Measurements from ENCODE around the gene ODAD3.
"Not testable (repeated sequence)": the region's sequence is repeated elsewhere in the genome, so short reads cannot be mapped to it uniquely, and the experiment has no call there.

The ODAD3 gene

GRCh38 chr19:11405846-11406643 lies 28.9 kb downstream of the ODAD3 start:
- no peak for DNase-seq (ENCODE audit: low read depth)

- DNase-seq (ENCODE audit: low read depth), result no peak
Measured at GRCh38 chr19:11404588-11405222, 30.2 kb downstream of the ODAD3 start.

GRCh38 chr19:11401808-11402543 lies 32.9 kb downstream of the ODAD3 start:
- no peak for DNase-seq (ENCODE audit: low read depth)

GRCh38 chr19:11400798-11401197 lies 34.1 kb downstream of the ODAD3 start:
- DNase-seq (ENCODE audit: low read depth), result no peak

GRCh38 chr19:11399667-11400066 lies 35.3 kb downstream of the ODAD3 start:
- DNase-seq (ENCODE audit: low read depth), result no peak

- DNase-seq (ENCODE audit: low read depth), result no peak
Measured at GRCh38 chr19:11397089-11397610, 37.8 kb downstream of the ODAD3 start.

- no peak for DNase-seq (ENCODE audit: low read depth)
Measured at GRCh38 chr19:11390933-11391680, 43.8 kb downstream of the ODAD3 start.

GRCh38 chr19:11390359-11390758 lies 44.6 kb downstream of the ODAD3 start:
- no peak for DNase-seq (ENCODE audit: low read depth)

- DNase-seq (ENCODE audit: low read depth), result no peak
Measured at GRCh38 chr19:11387162-11388034, 47.5 kb downstream of the ODAD3 start.

- DNase-seq (ENCODE audit: low read depth), result no peak
Measured at GRCh38 chr19:11384778-11385129, 50.2 kb downstream of the ODAD3 start.

GRCh38 chr19:11383706-11384048 lies 51.2 kb downstream of the ODAD3 start:
- no peak for DNase-seq (ENCODE audit: low read depth)

GRCh38 chr19:11382898-11383705 lies 51.8 kb downstream of the ODAD3 start:
- DNase-seq (ENCODE audit: low read depth), result peak; percentile 11

GRCh38 chr19:11380653-11381537 lies 54.0 kb downstream of the ODAD3 start:
- peak; percentile 97 for DNase-seq (ENCODE audit: low read depth)

- no peak for DNase-seq (ENCODE audit: low read depth)
Measured at GRCh38 chr19:11379857-11380350, 55.0 kb downstream of the ODAD3 start.

- not testable (repeated sequence) for DNase-seq (ENCODE audit: low read depth)
Measured at GRCh38 chr19:11379269-11379845, 55.6 kb downstream of the ODAD3 start.

GRCh38 chr19:11378319-11379189 lies 56.4 kb downstream of the ODAD3 start:
- DNase-seq (ENCODE audit: low read depth), result no peak

- no peak for DNase-seq (ENCODE audit: low read depth)
Measured at GRCh38 chr19:11377756-11378155, 57.2 kb downstream of the ODAD3 start.

GRCh38 chr19:11377237-11377636 lies 57.7 kb downstream of the ODAD3 start:
- no peak for DNase-seq (ENCODE audit: low read depth)

All from T follicular helper cell (primary cell).